NCI-H146 treated with DMSO at 0.1 percent for 48 hours (cell line): ENCODE results near the gene KRT72.

Source experiments
- DNase-seq: peaks from one replicate; lab custom pipeline; 2025; ENCODE audit not compliant: unreplicated experiment; lab: John Stamatoyannopoulos, UW

The KRT72 gene

DNA sequence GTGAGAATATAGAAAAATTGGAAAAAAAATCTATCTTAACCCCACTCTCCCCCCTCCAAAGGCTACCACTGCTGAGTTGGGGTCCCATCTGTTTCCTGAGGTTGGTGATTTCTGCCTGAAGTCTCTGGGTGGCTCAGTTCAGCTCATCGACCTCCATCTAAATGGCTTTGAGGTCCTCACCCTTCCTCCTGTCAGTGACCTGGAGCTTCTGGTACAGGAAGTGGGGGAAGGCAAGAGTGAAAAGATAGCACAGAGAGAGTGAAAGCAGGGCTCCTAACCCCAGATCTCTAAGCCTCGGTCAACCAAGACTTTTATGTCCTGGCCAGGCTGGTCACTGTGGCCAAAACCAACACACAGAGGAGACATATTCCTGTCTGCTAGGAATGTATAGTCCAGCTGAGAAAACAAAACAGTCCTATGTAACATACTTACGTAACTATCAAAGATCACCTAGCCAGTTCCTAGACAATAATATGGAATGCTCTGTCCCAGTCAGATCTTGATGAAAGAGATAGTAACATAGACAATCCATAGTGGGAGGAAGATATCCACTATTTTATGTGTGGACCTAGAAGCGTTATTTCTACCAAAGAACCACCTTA lies 29.4 kb upstream of the KRT72 start:
- DNase-seq: no peak

GRCh38 chr12:52630008-52630500 lies 28.8 kb upstream of the KRT72 start:
- no peak for DNase-seq

DNA sequence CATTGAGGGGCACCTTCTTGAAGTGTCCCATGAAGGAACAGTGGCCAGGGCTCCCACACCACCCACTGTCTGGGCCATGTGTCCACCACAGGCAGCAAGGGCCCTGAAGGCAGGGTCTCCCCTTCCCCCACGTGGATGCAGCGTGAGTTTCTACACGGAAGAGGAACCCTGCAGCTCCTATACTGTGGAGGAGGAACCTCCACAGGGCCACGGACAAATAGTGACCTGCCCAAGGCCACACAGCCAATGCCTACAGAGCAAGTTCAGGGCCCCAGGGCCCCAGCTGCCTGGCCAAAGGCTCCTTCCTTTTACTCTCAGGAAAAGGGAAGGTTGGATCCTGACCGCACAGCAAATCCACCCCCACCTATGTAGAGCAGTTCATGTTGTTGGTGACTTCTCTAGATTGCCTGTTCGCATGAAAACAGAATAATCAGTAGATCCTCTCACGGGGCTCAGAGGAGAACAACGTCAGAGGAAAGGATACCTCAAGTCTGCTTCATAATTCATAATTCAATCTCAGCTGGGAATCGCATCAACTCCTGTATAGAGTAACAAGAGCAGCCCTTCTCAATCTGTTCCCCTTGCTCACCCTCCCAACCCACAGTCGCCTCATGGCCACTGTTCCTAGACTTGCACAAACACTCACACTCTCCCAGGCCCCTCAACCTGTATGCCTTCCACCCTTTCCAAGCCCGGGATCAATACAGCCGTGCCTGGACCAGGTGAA lies 28.2 kb upstream of the KRT72 start:
- DNase-seq: no peak

DNA sequence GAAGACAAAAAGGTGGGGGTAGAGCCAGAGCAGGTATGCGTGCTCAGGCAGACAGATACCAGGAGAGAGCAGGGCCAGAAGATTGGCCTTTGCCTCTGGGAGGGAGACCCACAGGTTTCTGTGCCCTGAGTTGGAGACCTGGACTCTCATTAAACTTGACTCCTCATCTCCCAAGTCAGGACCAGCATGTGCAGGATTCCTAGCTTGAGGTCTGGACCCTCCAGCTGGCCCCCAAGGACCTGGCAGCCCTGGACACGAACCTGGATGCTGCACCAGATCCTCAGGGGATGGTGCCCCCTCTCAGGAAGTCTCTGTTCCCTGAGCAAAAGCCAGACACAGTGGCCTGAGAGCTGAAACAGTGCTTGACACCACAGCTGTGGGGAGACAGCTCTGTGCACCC lies 27.6 kb upstream of the KRT72 start:
- DNase-seq: no peak

GRCh38 chr12:52628111-52628507 lies 26.8 kb upstream of the KRT72 start:
- DNase-seq: no peak

GRCh38 chr12:52627395-52628110 lies 26.3 kb upstream of the KRT72 start:
- no peak for DNase-seq

DNA sequence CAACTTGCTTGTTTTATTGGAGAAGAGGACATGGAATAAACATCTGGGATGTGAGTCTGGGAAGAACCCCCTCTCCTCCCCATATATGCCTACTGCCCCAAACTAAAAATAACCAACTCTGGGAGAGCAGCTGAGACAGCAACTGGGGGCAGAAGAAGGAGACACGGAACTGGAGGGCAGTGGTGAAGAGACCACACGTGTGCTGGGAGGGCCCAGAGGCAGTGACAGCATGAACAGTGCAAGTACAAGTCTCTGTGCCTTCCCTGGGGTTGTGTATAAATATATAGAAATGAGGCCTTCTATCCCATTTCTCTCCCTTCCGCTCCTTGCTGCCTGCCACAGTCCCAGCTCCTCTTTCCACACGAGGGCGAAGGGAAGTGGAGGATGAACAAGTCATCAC lies 21.1 kb upstream of the KRT72 start:
- no peak for DNase-seq

- no peak for DNase-seq
These were observed 17.6 kb upstream of the KRT72 start for GRCh38 chr12:52618866-52619265.

- no peak for DNase-seq
These were observed 17.0 kb upstream of the KRT72 start, which contains the start of gene KRT73 for GRCh38 chr12:52618216-52618615. Gene KRT73 (minus strand): TSS chr12:52618559. CDS start chr12:52618524, 35 bp downstream.

DNA sequence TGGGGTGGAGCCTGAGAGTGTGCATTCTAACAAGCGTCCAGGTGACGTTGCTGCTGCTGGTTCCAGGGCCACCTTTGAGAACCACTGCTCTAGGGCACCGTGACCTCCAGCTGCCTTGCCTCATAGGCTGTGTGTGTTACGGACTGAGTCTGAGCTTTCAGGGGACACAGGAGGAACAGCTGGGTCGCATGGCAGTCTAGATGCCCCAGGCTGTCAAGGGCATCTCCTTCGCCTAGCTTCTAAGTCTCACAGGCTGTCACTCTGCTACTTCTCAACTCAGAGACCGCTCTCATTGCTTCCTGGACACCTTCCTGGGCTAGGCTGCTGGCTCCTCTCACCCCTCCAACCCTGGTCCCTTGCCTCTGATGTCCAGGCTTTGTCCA lies 16.1 kb upstream of the KRT72 start:
- no peak for DNase-seq

DNA sequence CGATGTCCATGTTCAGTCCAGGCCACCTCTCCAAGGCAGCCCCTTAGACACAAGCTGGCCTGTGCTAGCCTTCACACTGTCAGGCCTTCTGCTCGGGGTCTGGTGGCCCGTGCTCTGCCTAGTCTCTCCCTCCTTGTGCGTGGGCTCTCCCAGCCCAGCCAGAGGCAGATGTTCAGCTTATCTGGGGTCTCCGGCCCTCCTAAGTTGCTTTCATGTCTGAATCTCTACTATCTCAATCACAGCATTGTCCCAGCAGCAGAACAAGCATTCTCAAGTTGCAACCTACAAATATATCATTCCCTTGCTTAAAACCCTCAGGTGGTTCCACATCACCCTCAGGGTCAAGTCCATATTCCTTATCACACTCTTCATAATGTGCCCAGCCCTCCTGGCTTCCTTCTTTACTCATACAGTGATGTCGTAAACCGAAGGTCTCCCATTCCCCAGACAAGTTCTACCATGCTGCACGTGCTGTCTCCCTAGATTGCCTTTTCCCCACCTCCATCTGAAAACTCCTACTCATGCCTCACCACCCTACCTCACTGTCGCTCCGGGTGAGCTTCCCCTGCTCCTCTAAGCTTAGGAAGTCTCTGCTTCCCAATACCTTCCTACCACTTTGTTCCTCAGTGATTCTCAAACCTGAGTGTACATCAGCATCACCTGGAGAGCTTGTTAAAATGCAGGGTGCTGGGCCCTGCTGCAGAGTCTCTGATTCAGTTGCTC lies 15.6 kb upstream of the KRT72 start:
- DNase-seq: no peak

- DNase-seq: no peak
These were observed 14.6 kb upstream of the KRT72 start for GRCh38 chr12:52615912-52616311.

- no peak for DNase-seq
These were observed 14.1 kb upstream of the KRT72 start for GRCh38 chr12:52615208-52615868.

DNA sequence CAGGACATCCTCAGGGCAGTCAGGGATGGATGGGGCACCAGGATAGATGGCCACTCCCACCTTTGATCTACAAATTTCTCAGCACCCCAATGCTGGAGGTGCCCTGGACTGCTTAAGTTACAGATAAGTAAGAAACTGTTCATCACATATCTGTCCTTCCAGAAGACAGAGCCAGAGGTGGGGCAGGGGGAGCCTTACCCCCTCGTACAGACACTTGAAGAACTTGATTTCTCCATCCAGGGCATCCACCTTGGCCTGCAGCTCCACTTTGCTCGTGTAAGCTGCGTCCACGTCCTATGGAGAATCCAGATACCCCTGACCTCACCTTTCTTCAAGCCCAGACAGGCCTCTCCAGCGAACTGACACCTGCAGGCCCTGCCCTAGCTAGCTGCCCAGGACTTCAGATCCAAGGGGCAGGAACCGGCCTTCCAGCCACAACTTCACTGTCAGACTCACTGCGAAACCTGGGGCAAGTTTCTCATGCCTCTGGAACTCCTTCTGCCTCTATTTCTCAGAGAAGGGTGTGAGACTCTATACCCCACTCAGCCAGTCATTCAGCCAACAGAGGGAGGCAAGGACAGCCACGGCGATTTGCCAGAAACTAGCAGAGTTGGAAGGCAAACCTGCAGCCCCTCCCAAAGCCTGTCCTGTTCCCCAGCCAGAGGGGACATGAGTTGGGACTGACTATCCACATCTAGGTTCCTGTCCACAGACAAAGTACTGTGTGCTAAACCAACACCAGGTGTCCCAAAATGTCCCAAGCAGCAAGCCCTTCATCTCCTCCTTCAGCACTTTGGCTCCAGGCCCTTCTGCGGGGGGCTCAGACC lies 13.3 kb upstream of the KRT72 start:
- no peak for DNase-seq

DNA sequence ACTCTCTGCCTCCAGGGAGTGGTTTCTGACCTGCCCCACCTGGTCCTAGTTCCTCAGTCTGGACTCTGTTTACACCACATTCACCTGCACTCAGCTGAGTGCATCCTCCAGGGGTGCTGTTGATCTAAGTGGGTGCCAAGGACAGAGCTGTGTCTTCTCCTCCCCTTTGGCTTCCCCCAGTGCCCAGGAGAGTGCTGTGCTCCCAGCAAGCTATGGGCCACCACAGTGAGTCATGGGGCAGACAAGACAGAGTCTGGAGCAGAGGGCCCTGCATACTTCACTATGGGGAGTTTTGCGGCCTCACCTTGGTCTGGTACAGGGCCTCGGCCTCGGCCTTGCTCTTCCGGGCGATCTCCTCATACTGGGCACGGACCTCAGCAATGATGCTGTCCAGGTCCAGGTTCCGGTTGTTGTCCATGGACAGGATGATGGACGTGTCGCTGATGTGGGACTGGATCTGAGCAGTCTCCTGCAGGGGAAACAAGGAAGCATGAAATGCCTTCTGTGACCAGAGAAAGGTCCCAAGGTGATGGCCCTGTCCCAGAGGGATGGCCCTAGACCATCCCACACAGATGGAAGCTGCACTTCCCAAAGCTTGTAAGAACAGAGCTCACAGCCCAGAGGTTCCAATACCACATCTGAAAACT lies 12.2 kb upstream of the KRT72 start:
- no peak for DNase-seq

DNA sequence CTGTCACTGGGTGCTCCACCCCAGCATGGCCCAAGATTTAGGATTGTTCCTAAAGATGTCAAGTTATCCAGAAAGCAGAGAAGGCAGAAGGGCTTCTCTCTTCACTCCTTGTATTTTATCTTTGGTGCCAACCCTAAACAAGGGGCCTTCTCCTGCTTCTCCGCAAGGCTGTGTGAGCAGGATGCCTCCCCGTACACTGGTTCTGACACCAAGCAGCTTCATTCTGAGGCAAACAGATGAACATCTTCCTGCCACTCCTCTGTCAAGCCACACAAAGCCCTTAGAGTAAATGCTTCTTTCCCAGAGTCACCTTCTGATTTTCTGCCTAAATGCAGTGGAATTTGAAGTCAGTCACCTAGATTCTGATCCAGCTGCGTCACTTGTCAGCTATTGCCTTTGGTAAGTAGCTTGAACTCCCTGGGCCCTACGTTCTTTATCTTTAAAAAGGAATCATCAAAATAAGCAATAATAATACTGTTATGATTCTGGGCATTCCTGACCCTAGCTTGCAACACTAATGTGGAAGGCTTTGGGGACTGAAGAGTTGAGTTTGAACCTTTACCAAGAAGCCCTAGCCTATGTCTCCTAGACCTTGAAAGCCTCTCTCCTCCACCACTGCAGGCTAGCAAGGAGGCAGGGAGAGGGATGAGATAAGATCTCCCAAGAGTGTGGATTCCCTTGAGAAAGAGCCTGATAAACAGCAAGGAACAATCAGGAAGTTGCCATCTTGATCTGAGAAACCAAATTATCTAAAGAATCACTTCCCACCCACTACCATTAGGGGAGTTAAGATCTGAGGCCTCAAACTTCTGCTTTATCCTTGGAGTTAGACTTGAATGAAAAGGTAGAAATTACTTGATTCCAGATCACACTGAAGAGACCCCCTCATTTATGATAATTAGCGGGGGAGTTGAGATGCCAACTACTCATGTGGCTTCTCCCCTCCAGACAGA lies 11.4 kb upstream of the KRT72 start:
- DNase-seq: no peak

GRCh38 chr12:52611080-52611468 lies 9.8 kb upstream of the KRT72 start:
- DNase-seq: no peak

DNA sequence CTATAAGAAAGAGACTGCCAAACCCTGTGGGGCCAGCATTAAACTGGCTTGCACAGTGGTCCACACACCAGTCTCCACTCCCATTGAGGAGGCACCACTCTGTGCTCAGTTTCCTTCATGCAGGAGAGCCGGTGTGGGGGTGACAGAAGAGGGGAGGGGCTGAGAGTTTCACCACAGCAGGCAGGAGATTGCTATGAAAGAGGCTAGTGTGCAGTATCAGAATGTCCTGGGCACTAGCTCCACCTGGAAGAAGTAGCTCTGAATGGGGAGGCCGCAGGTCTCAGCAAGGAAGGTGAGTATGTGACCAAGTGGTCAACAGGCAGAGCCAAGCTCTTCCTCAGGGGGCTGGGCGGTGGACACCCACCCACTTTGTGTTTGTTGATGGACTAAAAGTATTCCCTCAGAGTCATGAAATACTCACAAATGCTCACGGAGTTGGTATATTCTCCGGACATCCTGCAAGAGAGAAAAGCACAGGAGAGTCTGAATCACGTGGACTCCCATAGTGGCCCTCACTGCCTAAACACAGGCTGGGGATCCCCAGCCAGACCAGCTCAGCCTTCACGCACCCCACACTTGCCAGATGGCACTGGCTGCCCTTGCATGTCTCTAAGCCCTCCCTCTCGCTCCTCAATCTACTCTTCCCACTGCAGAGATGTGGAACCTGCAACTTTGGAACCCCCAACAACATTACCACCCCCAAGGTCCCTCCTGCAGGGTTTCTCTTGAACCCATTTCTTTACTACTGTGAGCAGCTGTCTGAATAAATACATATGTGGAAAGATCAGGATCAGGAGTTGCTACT lies 7.8 kb upstream of the KRT72 start:
- DNase-seq: no peak
